GM15510 (cell line): Measurements from ENCODE around the gene RFX5.

Source experiments
- POLR2A ChIP-seq: IDR thresholded peaks from 3 replicates; pipeline ENCODE4 v1.6.1; 2011; ENCODE audit warnings: borderline replicate concordance; ENCODE audit not compliant: insufficient read length; ENCODE audit errors: extremely low read depth

RFX5 gene

DNA sequence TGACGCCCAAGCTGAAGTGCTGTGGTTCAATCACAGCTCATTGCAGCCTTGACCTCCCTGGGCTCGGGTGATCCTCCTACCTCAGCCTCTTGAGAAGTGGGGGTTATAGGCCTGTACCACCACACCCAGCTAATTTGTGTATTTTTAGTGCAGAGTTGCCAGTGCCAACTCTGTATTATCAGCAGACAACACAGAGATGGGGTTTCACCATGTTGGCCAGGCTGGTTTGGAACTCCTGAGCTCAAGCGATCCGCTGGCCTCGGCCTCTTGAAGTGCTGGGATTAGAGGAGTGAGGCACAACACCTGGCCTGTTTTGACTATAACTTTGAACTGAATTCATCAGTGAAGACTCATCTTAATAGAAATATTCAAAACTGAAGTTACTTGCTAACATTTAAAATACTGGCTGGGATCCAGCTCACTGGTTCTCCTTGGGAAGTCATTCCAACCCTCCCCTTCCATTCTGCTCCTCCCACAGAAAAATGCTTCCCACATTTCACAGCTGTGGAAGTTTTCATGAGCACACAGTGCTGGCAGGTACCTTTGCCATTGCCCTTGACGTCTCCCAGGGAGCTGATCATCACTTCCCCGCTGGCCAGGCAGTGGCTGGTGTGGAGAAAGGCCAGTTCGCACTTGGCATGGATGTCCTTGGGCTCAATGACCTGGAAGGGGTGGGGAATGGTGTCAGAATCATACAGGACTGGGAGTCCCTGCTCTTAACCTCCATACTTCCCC lies 20.8 kb upstream of the RFX5 start:
- TF ChIP-seq POLR2A: no peak

DNA sequence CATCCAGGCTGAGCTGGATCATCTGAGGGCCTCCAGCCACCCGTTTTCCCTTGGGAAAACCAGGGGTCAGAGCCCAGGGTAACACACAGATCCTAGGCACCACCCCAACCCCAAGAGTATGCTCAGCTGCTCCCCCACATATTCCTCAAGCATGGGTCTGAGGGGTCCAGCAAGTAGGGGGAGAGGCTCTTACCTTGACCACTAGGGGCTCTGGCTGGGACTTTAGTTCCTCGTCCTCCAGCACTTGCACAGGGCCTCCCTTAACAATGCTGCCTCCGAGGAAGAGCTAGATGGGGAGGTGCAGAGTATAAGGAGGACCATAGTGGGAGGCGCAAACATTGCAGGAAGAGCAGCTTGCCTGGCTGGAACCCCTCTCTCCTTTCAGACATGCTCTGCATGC lies 17.9 kb upstream of the RFX5 start:
- TF ChIP-seq POLR2A: no peak

DNA sequence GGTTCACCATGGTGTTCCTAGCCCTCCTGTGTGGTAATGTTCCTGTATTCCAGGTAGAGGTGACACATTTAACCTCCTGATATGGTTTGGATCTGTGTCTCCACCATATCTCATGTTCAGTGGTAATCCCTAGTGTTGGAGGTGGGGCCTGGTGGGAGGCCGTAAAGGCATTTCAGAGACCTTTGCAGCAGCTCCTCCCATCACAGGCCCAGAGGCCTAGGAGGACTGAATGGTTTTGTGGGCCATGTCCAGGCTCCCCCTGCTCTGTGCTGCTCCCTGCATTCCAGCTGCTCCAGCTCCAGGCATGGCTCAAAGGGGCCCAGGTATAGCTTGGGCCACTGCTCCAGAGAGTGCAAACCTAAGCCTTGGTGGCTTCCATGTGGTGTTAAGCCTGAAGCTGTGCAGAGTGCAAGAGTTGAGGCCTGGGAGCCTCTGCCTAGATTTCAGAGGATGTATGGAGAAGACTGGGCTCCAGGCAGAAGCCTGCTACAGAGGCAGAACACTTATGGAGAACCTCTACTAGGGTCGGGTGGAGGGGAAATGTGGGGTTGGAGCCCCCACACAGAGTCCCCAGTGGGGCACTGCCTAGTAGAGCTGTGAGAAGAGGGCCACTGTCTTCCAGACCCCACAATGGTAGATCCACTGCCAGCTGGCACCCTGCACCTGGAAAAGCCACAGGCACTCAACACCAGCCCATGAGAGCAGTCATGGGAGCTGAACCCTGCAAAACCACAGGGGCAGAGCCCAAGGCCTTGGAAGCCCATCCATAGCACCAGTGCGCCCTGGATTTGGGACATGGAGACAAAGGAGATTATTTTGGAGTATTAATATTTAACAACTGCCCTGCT lies 15.5 kb upstream of the RFX5 start:
- no peak for TF ChIP-seq POLR2A

DNA sequence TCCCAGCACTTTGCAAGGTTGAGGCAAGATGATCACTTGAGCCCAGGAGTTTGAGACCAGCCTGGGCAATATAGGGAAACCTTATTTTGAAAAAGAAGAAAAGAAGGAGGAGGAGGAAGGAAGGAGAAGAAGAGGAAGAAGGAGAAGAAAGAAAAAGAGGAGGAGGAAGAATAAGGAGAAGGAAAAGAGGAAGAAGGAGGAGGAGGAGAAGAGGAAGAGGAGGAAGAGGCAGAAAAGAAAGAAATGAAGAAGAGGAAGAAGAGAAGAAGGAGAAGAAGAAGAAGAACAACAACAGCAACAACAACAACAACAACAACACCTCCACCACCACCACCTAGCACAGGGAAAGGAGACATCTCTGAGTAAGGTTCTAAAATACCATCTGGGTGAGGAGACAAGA lies 14.8 kb upstream of the RFX5 start:
- TF ChIP-seq POLR2A: no peak

DNA sequence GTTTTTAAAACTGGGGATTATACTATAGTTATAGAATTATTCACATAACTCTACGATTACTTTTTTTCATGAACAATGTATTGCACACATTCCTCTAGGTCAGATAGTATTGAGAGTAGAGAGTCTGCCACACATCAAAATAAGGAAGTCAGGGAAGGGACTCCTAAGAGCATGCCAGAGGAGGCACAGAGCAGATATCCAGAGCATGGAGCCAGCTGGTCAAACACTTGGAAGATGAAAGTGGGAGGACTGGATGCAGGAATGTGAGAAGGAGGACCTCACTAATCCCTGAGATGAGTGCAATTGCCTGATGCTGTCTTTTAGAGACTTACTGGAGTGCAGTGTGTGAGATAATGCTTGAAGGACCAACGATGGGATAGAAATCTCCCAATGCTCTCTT lies 9.6 kb upstream of the RFX5 start:
- TF ChIP-seq POLR2A: no peak

DNA sequence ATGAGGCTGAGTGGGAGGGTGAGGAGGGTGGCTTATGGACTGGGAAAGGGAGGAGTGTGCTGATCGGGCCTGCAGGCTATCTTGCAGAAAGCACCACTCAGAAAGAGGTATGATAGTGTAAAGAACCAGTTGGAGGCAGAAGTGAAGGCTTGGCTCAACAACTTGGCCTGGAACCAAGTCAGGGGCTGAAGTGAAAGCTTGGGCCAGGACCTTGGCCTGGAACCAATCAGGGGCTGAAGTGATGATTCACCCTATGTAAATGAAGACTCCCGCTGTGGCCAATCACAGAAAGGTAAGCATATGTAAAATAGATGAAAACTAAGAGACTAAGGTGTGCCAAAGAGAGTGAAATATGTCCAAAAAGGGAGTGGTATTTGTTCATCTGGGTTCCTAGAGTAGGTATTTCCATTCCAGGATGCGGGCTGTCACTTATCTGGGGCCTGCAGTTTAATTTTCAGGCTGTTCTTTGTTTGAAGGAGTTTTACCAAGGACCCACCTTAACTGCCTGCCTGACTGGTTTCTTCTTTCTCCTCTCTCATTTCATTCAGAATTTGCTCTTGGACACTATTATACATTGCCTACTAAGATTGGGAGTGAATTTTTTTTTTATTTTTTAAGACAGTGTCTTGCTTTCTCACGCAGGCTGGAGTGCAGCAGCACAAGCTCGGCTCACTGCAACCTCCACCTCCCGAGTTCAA lies 5.1 kb upstream of the RFX5 start:
- TF ChIP-seq POLR2A: no peak

DNA sequence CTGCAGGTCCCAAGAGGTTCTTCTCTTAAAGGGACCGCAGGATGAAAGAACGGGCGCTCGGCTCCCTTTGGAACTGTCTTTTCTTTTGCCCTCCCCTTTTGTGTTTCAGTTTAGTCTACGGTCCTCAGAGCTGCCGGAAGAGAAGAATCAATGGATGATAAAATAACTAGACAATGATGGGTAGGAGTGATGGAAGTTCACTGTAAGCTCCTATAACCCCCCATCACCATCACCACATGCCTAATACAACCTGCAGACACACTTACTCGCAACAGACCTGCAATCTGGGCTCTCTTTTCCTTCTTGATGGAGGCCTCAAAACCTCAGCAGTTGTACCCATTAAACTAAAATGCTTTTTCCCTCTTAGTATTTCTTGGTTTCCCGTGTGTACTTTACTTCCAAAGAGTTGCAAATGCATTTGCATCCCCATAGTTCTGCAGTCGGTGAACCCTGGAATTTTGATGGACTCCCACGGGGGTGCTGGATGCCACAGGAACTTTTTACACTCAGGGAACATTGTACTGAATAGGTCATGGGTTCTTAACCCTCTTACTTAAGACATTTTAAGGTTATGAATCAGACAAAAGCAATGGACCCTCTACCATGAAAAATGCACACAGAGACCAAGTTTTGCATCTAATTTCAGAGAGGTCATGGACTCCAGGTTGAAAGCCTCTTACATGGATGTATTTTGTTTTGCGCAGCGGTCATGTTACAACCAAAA lies 633 bp upstream of the RFX5 start:
- no peak for TF ChIP-seq POLR2A

DNA sequence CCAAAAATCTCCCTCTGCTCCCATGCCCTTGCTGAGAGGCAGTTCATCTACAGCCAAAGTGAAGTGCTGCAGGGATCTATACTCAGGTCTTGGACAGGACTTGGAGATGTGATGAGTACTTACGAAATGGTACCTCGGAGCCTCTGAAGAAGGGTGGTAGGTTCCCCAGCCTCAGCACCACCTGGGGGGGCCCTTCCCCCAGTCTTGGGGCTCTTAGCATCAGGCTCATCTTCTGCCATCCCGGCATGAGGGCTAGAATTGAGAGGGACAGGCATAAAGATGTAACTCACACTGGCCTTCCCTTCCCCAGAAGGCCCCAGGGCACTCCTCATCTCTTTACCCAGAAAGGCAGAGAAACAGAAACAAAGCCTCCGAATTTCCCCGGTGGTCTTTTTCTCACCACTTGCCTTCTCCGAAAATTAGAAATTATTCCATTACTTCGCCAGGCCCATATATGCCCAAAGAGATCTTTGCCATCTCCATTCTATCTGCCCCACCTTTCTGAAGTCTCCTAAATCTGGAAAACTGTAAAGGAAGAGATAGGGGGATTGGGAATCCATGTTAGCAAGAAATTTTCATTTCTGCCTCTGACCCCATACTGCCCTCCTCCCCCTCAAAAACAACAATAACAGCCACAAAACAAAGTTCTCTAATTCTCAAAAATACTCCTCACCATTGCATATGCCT lies 827 bp downstream of the RFX5 start:
- no peak for TF ChIP-seq POLR2A

DNA sequence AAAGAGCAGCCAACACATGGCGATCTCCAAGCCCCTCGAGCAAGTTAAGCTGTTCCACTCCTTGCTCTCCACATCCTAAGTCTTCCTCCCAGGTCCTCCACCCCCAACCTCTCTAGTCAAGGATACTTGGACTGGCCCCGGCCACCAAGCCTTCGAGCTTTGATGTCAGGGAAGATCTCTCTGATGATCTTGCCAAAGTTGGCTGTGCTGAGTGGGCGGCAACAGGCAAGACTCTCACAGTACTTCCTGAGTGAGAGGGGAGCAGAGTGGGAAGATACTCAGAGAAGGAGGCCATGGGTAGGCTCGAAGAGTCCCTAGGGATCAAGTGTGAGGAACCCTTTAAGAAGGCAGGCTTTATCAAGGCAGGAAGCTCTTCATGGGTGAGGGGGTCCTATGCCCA lies 2.8 kb downstream of the RFX5 start:
- no peak for TF ChIP-seq POLR2A

DNA sequence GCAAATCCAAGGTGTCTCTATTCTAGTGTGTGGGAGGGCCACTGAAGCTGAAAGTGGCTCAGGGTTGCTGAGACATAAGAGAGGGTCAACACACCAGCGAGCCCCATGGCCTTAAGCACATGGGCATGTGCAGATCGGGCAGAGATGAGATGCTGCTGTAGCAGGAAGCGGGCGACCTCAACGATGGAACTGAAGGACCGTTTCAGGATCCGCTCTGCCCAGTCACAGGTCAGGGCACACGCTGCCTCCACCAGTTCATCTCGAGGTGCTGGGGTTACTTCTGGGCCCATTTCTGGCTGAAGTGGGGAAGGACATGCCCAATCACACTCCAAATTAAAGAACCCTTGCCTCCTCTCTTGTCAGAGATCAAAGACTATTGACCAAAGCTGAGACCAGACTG lies 3.5 kb downstream of the RFX5 start:
- TF ChIP-seq POLR2A: no peak

DNA sequence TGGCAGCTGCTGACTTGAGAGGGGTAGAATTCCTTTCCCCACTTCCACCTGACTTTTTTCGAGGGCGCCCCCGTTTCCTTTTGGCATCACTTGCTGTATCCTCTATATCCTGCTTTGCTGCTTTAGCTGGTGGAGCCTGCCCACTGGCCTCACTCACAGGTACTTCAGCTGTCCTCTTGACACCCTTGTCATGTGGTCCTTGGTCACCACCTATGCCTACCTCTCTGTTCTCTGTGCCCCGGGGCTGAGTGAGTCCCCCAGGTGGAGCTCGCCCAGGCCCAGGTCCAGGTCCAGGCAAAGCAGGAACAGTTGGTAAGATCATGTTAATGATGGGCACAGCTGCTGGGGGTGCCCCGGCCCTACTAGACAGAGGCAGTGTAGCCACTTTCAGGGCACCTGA lies 4.5 kb downstream of the RFX5 start:
- no peak for TF ChIP-seq POLR2A

DNA sequence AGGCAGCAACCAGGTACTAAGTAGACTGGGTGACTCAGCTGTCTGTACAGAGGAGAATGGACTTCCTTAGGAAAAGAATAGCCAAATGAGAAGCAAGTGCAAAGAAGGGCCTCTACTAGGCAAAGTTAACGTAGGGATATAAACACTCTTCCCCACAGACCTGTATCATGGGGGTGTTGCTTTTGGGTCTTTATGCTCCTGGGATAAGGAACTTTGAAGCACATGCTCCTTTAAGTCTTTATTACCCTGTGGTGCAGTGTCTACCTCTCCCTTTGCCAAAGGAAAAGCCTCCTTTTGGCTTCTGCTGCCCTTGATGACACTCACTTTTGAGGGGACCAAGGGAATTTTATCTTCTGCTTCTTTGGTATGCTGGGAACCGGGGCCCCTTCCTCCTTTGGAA lies 5.0 kb downstream of the RFX5 start:
- no peak for TF ChIP-seq POLR2A

DNA sequence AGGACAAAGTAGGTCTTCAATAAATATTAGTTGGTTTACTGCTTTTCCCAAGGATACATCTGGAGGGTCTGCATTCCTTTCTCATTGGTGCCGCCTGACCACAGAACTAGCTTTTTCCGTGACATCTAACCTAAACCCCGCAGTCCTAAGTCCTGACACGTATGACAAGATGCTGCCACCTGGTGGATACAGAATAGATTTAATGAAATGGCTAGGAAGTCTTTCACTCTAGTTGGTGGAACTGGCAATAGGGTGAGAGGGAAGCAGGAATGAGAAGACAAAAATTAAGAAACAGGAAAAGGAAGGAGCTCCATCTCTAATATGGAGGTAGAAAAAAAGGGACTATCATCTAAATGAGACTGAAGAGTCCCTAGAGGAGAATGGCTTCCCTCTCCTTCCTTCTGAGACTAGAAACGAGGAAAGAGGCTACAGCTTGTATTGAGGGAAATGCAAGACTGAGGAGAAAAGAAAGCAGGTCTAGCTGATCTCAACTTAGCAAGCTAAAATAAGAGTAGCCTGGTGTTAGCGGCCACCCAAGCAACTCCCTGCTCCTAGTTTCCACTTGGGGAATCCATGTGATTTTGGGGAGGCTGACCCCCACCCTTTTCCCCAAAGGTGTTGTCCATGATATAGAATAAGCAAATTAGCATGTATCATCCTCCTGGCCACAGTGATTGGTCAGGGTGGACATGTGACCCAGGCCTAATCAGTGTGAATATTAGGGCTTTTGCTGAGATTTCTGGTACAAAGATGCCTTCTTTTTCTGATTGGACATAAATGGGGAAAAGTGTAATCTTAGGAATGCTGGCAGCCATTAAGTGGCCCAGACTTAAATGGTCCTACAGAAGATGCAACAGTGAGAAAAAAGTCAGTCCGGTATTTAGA lies 5.9 kb downstream of the RFX5 start:
- no peak for TF ChIP-seq POLR2A
